Fibroblast of peridontal ligament (primary cell): ENCODE measurements around the gene FSIP1.
A peak's percentile ranks its signal among the peaks of the same experiment; 100 is the strongest.

Source experiments
- DNase-seq: peaks from one replicate; pipeline ENCODE4 v3.0.0-alpha.2; 2010; ENCODE audit errors: extremely low read depth

FSIP1 gene

GRCh38 chr15:39582977-39583595 is 199.6 kb downstream of the FSIP1 start:
- peak; percentile 57 for DNase-seq

- DNase-seq: no peak
These were observed 200.2 kb downstream of the FSIP1 start for GRCh38 chr15:39582286-39582976.

- peak; percentile 69 for DNase-seq
These were observed 200.8 kb downstream of the FSIP1 start for GRCh38 chr15:39581793-39582285.

DNA sequence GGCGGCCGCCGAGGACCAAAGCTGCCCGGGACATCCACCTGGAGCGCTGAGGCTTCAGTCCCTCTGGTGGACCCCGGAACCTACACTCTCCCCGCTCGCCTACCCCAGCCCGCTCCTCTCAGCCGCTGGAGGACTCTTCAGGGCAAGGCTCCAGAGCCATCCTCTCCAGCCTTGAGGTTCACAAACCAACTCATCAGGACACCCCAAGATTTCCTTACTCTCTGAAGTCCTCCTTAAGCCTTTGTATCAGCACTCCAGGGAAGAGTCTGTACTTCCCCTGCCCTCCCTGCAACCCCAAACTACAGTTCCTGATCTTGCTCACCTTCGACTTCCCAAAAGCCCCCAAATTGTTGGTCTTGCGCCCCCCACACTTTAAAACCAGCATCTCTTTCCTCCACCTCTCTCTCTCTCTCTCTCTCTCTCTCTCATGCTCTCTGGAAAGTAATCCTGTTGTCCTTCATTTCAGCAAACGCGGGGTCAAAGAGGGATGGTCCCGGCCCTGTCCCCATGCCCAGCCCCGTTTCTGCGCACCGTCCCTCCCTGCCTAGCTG is 201.3 kb downstream of the FSIP1 start:
- no peak for DNase-seq

DNA sequence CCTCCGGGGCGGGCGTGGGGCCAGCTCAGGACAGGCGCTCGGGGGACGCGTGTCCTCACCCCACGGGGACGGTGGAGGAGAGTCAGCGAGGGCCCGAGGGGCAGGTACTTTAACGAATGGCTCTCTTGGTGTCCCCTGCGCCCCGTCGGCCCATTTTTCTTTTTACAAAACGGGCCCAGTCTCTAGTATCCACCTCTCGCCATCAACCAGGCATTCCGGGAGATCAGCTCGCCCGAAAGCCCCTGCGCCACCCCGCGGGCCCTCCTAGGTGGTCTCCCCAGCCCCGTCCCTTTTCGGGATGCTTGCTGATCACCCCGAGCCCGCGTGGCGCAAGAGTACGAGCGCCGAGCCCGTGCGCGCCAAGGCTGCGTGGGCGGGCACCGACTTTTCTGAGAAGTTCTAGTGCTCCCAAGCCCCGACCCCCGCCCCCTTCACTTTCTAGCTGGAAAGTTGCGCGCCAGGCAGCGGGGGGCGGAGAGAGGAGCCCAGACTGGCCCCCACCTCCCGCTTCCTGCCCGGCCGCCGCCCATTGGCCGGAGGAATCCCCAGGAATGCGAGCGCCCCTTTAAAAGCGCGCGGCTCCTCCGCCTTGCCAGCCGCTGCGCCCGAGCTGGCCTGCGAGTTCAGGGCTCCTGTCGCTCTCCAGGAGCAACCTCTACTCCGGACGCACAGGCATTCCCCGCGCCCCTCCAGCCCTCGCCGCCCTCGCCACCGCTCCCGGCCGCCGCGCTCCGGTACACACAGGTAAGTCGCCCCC is 202.0 kb downstream of the FSIP1 start, which contains the start of gene THBS1:
TSS of gene THBS1 (plus strand) at position 595 of the 757 bp plus-strand sequence. CDS start 779 bp downstream, outside the sequence.
- DNase-seq: peak; percentile 95

GRCh38 chr15:39580117-39580484 is 202.5 kb downstream of the FSIP1 start:
- DNase-seq: peak; percentile 99

- peak; percentile 91 for DNase-seq
These were observed 203.0 kb downstream of the FSIP1 start for GRCh38 chr15:39579487-39580116.

DNA sequence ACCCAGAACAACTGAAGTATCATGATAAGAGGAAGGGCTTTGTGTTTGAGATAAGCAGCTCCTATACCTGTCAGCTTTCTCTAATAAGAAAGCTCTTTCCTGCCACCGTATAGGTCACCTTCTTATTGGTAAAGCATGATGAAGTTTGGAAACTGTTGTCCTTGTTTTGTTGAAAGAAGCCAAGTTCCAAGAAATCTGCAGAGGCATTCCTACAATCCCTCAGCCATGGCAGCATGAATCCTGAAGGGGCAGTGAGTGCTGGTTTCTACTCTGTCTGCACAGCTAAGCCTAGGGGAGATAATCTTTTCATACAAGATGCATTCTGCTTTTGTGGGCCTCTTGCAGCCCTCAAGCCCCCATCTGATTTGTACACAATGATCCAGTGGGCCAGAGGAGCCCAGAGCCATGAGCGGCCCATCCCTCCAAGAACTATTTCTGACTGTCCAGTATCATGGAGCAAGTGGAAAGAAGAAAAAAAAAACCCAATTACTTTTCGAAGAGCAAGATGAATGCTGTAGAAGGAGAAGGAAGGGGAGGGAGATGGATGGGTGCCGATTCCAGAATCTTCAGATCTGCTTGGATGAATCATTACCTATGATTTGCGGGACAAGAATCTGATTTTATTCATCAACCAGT is 203.7 kb downstream of the FSIP1 start:
- peak; percentile 68 for DNase-seq

DNA sequence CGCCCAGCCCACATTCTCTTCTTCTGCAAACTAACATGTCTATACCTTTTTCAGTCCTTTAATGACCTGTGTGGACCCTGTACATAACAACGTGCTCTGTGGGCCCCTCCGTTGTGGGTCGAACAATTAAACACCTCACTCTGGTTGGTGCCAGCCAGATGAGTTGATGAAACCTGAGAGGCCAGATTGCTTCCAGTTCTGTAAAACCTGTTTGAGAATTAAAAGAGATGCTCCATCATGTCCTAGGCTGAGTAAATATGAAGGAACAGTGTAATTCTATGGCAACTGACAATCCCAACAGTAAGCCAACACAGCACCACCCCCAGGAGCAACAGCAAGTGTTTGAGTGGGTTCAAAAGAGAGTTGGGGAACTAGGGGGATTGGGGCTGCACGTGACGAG is 207.5 kb downstream of the FSIP1 start:
- DNase-seq: no peak

GRCh38 chr15:39574427-39574826 is 208.2 kb downstream of the FSIP1 start:
- peak; percentile 26 for DNase-seq

DNA sequence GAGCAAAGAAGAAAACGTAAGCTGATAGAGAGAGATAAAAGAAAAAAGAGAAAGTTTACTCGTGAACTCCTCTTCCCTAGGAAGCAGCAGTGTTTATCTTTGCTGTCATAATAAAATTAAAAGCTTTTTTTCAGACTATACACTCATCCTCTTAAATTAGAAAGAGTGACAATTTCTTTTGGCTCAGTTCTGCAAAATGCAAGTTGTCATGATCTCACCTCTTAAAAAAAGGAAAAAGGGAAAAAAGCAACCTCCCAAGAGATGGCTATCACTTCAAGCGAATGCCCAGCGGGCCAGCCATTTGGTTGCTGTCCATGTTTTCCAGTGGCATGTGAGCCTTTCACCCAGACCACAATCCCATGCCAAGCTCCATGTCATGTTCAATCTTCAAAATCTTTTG is 208.8 kb downstream of the FSIP1 start:
- DNase-seq: peak; percentile 17

DNA sequence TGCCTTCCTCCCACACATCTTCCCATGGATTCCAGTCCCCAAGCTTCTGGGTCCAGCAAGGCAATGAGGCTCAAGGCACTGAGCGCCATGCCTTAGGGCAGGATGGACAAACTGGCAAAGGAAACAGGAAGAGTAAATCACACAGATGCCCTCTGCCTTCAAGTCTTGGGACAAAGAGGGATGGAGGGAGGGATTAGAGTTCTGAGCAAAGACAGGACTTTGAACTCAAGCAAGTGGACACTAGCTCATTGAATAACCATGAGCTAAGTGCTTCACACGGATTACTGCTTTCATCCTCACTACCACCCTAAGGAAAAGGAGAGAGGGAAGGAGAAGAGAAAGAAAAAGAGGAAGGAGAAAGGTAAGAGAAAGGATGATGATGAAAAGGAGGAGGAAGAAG is 209.4 kb downstream of the FSIP1 start:
- DNase-seq: no peak

DNA sequence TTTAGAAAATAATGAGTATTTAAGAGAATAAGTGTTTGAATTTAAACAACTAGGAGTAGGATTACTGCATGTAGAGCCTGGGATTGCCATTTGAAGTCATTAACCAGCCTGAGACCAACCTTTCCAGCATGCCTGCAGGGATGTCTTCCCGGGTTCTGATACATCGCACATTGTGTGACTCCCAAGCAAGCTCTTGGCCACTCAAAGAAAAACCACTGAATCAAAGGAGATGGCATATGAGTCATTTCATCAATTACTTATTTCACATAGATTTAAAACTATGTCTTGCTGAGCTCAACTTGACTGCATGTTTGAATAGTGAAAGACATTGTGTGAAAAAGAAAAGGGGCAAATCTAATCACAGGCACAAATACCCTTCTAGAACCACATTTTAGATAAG is 216.8 kb downstream of the FSIP1 start:
- peak; percentile 40 for DNase-seq

DNA sequence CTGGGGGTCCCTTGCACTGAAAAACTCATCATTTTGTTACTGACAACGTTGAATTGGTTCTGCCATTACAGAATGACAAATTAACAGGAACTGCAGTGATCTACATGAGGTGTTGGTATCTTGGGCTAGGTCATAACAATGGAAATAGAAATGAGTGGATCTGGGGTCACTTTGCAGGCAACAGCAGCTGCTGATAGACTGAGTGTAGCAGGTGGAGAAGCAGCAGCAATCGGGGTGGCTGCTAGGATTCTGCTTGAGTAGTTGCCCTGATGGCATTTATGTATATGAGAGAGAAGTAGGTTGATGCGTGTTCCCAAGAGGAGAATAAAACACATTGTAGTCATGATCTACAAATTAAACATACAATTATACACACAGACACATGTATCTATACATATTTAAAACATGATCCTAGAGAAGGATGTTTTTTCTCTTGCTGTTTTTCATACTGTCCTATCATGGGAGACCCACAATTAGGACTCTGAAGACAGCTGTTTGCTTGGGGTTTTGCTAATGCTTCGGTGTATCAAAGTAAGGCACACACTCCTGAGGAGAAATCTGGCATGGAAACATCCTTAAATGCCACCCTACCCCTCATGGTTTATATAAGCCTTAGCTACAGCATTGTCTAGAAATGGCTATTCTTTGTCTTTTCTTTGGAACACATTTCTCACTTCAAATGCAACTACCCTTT is 217.5 kb downstream of the FSIP1 start:
- no peak for DNase-seq

GRCh38 chr15:39558421-39558820 is 224.2 kb downstream of the FSIP1 start:
- DNase-seq: no peak

DNA sequence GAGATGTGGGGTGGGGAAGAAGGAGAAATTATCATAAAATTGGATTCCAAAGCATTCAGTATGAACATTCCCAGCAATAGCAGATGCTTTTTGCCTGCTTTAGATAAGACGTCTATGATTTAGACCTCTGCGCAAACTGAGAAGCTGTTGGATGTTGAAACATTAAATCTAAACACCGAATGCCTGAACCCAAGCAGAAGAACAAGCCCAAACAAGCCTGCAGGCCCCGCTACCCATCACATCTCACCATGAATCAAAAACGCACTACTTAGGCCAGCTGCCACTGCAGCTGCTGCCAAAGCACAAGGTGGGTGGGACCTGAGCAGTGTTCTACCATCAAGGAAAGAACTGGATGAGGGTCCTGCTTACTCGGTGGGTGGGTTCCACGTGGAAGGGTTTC is 226.2 kb downstream of the FSIP1 start:
- DNase-seq: no peak

DNA sequence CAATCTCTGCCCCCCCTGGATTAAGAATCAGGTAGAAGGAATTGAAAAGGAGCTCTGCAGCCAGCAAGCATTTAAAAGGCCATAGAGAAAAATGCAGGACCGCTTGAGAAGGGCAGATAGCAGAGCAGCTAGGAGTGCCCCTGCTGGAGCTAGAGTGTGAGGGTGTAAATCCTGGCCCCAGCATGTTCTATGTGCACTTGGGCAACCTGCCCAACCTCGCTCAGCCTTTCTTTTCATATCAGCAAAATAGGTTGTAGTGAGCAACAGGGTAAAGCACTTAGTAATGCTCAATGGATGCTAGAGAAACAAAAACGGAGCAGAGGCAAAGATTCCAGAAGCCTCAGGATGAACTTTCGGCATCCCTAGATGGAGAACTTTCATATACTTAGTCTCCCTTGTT is 226.8 kb downstream of the FSIP1 start:
- DNase-seq: no peak

DNA sequence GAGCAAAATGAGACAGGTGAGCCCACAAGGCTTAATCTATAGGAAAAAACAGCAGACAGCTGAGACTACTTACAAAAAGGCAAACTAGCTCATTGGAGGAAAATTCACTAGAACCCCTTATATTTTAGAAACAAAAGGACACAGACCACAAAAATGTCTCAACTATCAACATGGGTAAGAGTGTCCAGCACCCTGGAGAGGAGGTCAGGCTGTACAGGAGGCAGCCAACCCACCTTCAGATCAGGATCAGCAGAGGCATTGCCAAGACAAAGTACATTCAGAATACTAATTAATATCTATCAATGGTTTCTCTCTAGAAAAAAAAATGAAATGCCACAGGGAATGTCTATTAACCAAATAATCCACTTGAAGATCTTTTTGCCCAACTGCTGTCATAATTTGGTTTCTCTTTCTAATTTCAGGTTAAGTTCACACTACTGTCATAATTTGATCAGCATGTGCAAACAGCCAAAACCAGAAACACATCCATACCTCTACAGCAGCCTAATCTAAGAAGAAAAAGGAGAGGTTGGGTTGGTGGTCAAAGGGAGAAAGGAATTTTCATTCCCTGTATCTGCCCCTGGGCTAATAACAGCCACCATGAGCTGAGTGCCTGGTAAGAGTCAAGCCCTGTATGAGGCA is 227.8 kb downstream of the FSIP1 start:
- no peak for DNase-seq

GRCh38 chr15:39553947-39554693 is 228.5 kb downstream of the FSIP1 start:
- no peak for DNase-seq

- DNase-seq: no peak
These were observed 230.1 kb downstream of the FSIP1 start for GRCh38 chr15:39552556-39552955.
